Progenitor cell of endocrine pancreas (in vitro differentiated cells): Measurements from ENCODE around the gene ANO7. TPM values are rescaled to one million over a fixed set of nuclear protein-coding genes. Genes with fewer than 3 reads are reported as not detected.

Experiments used
- DNase-seq: peaks from one replicate; pipeline ENCODE4 v3.0.0; 2021; ENCODE audit warnings: low spot score; ENCODE audit not compliant: unreplicated experiment
- H3K27ac Mint-ChIP-seq: 2 replicates; pipeline ENCODE4 v1.8.0; 2021; ENCODE audit warnings: mild to moderate bottlenecking, moderate library complexity, mixed read lengths
- H3K27me3 Mint-ChIP-seq: 2 replicates; pipeline ENCODE4 v1.8.0; 2021; ENCODE audit warnings: mixed read lengths
- H3K36me3 Mint-ChIP-seq: 2 replicates; pipeline ENCODE4 v1.8.0; 2022; ENCODE audit warnings: mixed read lengths; ENCODE audit not compliant: insufficient read depth
- H3K4me1 Mint-ChIP-seq: 2 replicates; pipeline ENCODE4 v1.8.0; 2021; ENCODE audit warnings: low read depth, mixed read lengths
- H3K4me3 Mint-ChIP-seq: 2 replicates; pipeline ENCODE4 v1.8.0; 2021; ENCODE audit warnings: low read depth, mild to moderate bottlenecking, moderate library complexity, mixed read lengths
- H3K9me3 Mint-ChIP-seq: 2 replicates; pipeline ENCODE4 v1.8.0; 2021; ENCODE audit warnings: low read depth, mixed read lengths
- CTCF ChIP-seq: fragments of 200-600 bp; sonication (generic); IDR thresholded peaks from one replicate; pipeline ENCODE4 v1.5.0; 2021; ENCODE audit warnings: antibody characterized with exemption, mild to moderate bottlenecking; ENCODE audit not compliant: unreplicated experiment
- total RNA-seq: library from RNA; stranded (reverse); gene quantifications from 2 replicates; pipeline ENCODE4 v1.2.1, GENCODE V29; 2021

ANO7 gene
- total RNA-seq, 1 donor from 2014 or later = 2.5 TPM

- no peak overlapping the region for H3K27ac Mint-ChIP-seq
- H3K27me3 Mint-ChIP-seq = no peaks in the 10 kb centered on the region
- H3K36me3 Mint-ChIP-seq = peaks cover 25% of the 10 kb centered on the region
- H3K4me1 Mint-ChIP-seq = no peaks in the 10 kb centered on the region
- DNase-seq = no peak
- TF ChIP-seq CTCF = no peak
- no peak overlapping the region for H3K4me3 Mint-ChIP-seq
- no peaks in the 10 kb centered on the region for H3K9me3 Mint-ChIP-seq
These were observed 67.2 kb downstream of the ANO7 start for GRCh38 chr2:241255542-241256167.

DNA sequence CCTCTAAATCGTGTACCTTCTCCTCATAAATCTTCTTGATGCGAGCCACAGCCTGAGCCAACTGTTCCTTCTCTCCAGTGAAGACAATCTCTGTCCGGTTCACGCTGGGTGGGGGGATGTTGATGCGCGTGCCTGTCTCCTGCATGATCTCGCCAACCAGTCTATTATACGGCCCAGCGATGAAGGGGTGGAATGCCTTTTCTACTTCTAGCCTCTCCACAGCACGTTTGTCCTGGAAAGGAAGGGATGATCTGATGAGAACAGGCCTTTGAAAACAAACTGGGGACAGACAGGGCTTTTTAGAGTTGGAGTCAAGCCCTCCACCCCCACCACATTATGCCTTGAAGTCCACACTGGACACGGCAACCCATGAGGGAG lies 67.7 kb downstream of the ANO7 start:
- TF ChIP-seq CTCF = no peak
- H3K4me1 Mint-ChIP-seq = no peaks in the 10 kb centered on the region
- DNase-seq = no peak
- H3K4me3 Mint-ChIP-seq = no peak overlapping the region
- H3K9me3 Mint-ChIP-seq = no peaks in the 10 kb centered on the region
- no peaks in the 10 kb centered on the region for H3K27me3 Mint-ChIP-seq
- no peak overlapping the region for H3K27ac Mint-ChIP-seq
- peaks cover 26% of the 10 kb centered on the region for H3K36me3 Mint-ChIP-seq

DNA sequence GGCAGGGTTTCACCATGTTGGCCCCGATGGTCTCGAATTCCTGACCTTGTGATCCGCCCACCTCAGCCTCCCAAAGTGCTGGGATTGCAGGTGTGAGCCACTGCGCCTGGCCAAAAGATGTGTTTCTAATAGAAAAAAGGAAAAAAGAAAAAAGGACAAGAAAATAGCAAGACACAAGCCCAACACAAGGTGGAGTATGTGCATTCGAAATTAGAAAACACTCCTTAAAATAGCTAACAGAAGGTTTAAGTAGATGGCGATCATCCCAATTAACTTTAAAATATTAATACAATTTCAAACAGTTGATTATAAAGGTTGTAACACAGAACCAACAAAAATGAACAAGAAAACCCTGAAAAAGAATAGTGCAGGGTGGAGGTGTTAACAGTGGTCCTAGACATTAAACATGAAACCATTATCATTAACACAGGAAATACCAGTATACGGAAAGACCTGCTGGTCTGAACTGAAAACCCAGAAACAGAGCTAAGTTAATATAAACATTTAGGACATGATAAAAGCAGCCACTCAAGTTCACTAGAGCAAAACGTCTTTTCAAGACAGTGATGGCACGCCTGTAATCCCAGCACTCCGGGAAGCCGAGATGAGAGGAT lies 69.0 kb downstream of the ANO7 start:
- no peak overlapping the region for H3K4me3 Mint-ChIP-seq
- no peaks in the 10 kb centered on the region for H3K27me3 Mint-ChIP-seq
- no peak overlapping the region for H3K27ac Mint-ChIP-seq
- no peaks in the 10 kb centered on the region for H3K9me3 Mint-ChIP-seq
- H3K4me1 Mint-ChIP-seq = no peaks in the 10 kb centered on the region
- no peak for DNase-seq
- TF ChIP-seq CTCF = no peak
- H3K36me3 Mint-ChIP-seq = peaks cover 25% of the 10 kb centered on the region

DNA sequence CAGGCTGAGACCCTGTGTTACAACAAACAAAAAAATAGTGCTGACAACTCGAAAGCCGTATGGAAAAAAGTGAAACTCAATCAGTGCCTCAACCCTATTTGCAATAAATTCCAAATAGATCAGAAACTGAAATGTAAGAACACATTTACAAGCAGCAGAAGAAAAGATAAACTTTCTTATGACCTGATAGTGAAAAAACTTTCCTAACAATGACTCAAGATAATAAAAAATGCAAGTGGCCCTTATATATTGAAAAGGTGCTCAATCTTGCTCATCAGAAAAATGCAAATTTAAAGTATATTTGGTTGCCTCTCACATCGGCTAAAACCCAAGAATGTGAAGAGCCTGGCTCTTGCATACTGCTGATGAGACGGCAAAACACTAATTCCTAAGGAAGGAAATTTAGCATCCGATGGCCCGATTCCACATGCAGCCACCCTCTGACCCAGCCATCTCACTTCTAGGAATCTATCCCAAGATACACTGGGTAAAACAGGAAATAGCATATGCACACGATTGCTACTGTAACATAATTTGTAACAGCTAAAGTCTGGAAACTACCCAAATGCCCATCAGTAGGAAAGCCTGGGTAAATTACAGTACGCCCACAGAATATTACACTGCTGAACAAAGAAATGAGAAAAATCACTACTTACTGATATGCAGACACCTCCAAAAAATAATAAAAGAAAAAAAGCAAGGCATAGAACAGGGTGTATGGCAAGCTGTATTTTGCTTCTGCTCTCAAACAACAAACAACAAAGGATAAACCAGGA lies 70.2 kb downstream of the ANO7 start:
- no peak overlapping the region for H3K27ac Mint-ChIP-seq
- no peaks in the 10 kb centered on the region for H3K9me3 Mint-ChIP-seq
- no peak for TF ChIP-seq CTCF
- DNase-seq = no peak
- H3K4me3 Mint-ChIP-seq = no peak overlapping the region
- H3K36me3 Mint-ChIP-seq = peaks cover 29% of the 10 kb centered on the region
- H3K4me1 Mint-ChIP-seq = no peaks in the 10 kb centered on the region
- no peaks in the 10 kb centered on the region for H3K27me3 Mint-ChIP-seq

DNA sequence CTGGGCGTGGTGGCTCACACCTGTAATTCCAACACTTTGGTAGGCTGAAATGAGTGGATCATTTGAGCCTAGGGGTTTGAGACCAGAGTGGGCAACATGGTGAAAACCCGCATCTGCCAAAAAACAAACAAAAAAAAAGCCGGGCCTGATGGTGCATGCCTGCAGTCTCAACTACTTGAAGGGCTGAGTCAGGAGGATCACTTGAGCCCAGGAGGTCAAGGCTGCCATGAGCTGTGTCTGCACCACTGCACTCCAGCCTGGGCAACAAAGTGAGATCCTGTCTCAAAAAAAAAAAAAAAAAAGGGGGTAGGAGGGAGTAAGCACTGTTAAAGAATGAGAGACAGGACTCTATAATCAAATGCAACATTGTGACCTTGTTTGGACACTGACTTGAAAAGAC lies 72.4 kb downstream of the ANO7 start:
- peaks cover 21% of the 10 kb centered on the region for H3K36me3 Mint-ChIP-seq

More for the DNA sequence above, 72.4 kb downstream of the ANO7 start:
- H3K27ac Mint-ChIP-seq = no peak overlapping the region
- H3K9me3 Mint-ChIP-seq = no peaks in the 10 kb centered on the region
- H3K4me3 Mint-ChIP-seq = no peak overlapping the region
- no peak for TF ChIP-seq CTCF
- H3K27me3 Mint-ChIP-seq = no peaks in the 10 kb centered on the region
- no peak for DNase-seq
- H3K4me1 Mint-ChIP-seq = no peaks in the 10 kb centered on the region
